ENCODE results near the gene LOXL1.
"Not testable (repeated sequence)": the region's sequence is repeated elsewhere in the genome, so short reads cannot be mapped to it uniquely, and the experiment has no call there.

Gene LOXL1

GRCh38 chr15:73937726-73938125 lies 11.5 kb downstream of the LOXL1 start:
- in situ Hi-C loops (cut with HindIII; ENCODE audit: low sequenced_read_pairs) = no loop called here
- no peak for DNase-seq (ENCODE audit: low read depth)
- TF ChIP-seq CTCF (IDR thresholded peaks at IDR 0.05; ENCODE audit: low read depth, low read length, missing control alignments) = no peak
- H3K4me3 ChIP-seq (ENCODE audit: low read depth, low read length) = no peak overlapping the region

- H3K4me3 ChIP-seq (ENCODE audit: low read depth, low read length); in situ Hi-C loops (cut with HindIII; ENCODE audit: low sequenced_read_pairs); DNase-seq (ENCODE audit: low read depth): not testable (repeated sequence)
These were observed 12.3 kb downstream of the LOXL1 start for GRCh38 chr15:73938516-73938915.

- no peak overlapping the region for H3K4me3 ChIP-seq (ENCODE audit: low read depth, low read length)
- no peak for DNase-seq (ENCODE audit: low read depth)
- in situ Hi-C loops (cut with HindIII; ENCODE audit: low sequenced_read_pairs) = no loop called here
- no peak for TF ChIP-seq CTCF (IDR thresholded peaks at IDR 0.05; ENCODE audit: low read depth, low read length, missing control alignments)
These were observed 12.9 kb downstream of the LOXL1 start for GRCh38 chr15:73939138-73939537.

GRCh38 chr15:73940061-73940981 lies 14.1 kb downstream of the LOXL1 start:
- in situ Hi-C loops (cut with HindIII; ENCODE audit: low sequenced_read_pairs) = no loop called here
- no peak for DNase-seq (ENCODE audit: low read depth)
- no peak for TF ChIP-seq CTCF (IDR thresholded peaks at IDR 0.05; ENCODE audit: low read depth, low read length, missing control alignments)
- no peak overlapping the region for H3K4me3 ChIP-seq (ENCODE audit: low read depth, low read length)

GRCh38 chr15:73941044-73941443 lies 14.8 kb downstream of the LOXL1 start:
- H3K4me3 ChIP-seq (ENCODE audit: low read depth, low read length) = no peak overlapping the region
- in situ Hi-C loops (cut with HindIII; ENCODE audit: low sequenced_read_pairs) = no loop called here
- no peak for TF ChIP-seq CTCF (IDR thresholded peaks at IDR 0.05; ENCODE audit: low read depth, low read length, missing control alignments)
- DNase-seq (ENCODE audit: low read depth) = peak; percentile 69

- no peak for DNase-seq (ENCODE audit: low read depth)
- in situ Hi-C loops (cut with HindIII; ENCODE audit: low sequenced_read_pairs) = no loop called here
- no peak overlapping the region for H3K4me3 ChIP-seq (ENCODE audit: low read depth, low read length)
- TF ChIP-seq CTCF (IDR thresholded peaks at IDR 0.05; ENCODE audit: low read depth, low read length, missing control alignments) = no peak
These were observed 15.2 kb downstream of the LOXL1 start for GRCh38 chr15:73941449-73941848.

GRCh38 chr15:73941871-73942635 lies 15.8 kb downstream of the LOXL1 start:
- TF ChIP-seq CTCF (IDR thresholded peaks at IDR 0.05; ENCODE audit: low read depth, low read length, missing control alignments) = no peak
- no peak overlapping the region for H3K4me3 ChIP-seq (ENCODE audit: low read depth, low read length)
- in situ Hi-C loops (cut with HindIII; ENCODE audit: low sequenced_read_pairs) = no loop called here
- DNase-seq (ENCODE audit: low read depth) = no peak
